T1000 (cell line): ENCODE results near the gene PHETA2.
"Not testable (repeated sequence)": the region's sequence is repeated elsewhere in the genome, so short reads cannot be mapped to it uniquely, and the experiment has no call there.

ENCODE experiments used
- DNase-seq: peaks from one replicate; lab custom pipeline; 2025; ENCODE audit warnings: mixed read lengths; lab: John Stamatoyannopoulos, UW

Gene PHETA2

DNA sequence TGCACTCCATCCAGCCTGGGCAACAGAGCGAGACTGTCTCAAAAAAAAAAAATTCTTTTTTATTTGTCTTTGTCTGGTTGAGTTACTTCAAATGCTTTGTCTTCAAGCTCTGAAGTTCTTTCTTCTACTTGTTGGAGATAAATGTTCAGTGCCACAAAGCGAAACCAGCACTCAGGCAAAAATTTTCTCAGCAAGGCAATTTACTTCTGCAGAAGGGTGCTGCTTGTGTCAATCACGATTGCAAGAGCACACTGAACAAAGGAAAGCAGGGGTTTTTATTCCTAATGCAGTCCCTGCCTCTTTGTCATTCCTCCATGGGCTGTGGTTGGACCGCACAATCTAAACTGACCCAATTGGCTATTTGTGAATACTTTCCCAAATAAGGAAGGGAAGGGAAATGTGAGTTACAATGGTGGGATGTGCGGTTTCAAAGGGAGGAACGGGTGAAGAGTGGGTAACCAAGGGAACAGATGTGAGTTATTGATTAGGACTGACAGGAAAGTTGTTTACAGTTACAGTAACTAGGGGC lies 30.3 kb downstream of the PHETA2 start:
- not testable (repeated sequence) for DNase-seq

DNA sequence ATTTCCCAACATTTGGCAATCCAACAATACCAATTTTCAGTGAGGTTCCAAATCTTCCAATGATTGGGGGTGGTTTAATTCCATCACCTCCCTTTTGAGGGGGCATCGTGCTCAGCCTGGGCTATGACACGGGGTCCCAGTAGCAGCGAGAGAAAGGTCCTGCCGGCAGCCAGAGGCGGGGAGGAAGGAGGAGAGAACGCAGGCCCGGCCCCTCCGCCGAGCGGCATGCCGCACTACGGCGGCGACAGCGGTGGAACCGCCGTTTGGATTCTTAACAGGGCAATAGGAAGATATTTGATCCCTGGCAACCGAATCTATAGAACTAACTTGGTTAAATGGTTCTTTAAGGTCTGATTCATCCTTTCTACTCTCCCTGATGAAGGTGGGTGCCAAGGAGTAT lies 34.8 kb downstream of the PHETA2 start:
- no peak for DNase-seq

DNA sequence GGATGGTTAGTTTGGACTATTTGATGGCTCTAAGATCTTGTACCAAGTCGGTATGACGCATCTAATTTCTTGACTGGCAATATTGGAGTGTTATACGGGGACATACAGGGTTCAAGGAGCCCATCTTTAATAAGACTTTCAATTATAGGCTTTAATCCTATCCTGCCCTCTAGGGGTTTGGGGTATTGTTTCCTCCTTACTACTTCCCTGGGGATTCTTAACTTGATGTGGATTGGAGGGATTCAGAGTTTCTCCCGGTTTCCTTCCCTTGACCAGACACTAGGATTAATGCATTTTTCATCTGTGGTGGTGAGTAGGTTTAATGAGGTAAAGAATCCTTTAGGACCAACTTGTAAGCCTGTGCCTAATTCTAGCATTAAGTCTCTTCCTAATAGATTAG lies 37.8 kb downstream of the PHETA2 start:
- no peak for DNase-seq

DNA sequence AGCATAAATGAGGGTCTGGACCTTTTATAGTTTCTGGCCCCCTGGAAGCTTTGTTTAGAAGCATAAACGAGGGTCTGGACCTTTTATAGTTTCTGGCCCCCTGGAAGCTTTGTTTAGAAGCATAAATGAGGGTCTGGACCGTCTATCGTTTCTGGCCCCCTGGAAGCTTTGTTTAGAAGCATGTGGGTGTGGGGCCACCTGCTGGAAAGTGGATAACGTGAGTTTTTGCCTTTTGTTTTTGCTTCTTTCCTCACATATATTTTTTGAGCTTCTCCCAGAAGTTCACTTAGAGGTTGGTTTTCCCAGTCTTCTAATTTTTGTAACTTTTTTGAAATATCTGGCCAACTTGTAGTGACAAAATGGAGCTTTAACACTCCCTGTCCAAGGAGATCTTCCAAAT lies 38.7 kb downstream of the PHETA2 start:
- DNase-seq = not testable (repeated sequence)

DNA sequence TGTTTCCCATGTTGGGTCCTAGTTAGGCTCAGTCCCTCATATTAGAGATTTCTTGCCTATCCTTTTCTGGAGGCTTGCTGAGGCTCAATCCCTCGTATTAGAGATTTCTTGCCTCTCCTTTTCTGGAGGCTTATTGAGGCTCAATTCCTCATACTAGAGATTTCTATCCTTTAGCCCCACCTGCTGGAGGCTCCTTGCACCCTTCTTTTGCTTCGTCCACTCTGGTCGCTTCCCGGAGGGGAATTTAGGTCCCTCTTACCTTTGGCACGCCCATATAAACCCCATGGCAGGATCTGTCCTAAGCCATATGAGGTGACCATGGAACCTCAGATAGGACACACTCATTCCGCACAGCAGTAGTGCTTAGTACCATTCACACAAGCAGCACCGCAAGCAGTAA lies 40.7 kb downstream of the PHETA2 start:
- DNase-seq = no peak

DNA sequence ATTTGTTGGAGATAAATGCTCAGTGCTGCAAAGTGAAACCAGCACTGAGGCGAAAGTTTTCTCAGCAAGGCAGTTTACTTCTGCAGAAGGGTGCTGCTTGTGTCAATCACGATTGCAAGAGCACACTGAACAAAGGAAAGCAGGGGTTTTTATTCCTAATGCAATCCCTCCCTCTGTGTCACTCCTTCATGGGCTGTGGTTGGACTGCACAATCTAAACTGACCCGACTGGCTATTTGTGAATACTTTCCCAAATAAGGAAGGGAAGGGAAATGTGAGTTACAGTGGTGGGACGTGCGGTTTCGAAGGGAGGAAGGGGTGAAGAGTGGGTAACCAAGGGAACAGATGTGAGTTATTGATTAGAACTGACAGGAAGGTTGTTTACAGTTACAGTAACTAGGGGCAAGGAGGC lies 41.4 kb downstream of the PHETA2 start:
- DNase-seq = not testable (repeated sequence)

DNA sequence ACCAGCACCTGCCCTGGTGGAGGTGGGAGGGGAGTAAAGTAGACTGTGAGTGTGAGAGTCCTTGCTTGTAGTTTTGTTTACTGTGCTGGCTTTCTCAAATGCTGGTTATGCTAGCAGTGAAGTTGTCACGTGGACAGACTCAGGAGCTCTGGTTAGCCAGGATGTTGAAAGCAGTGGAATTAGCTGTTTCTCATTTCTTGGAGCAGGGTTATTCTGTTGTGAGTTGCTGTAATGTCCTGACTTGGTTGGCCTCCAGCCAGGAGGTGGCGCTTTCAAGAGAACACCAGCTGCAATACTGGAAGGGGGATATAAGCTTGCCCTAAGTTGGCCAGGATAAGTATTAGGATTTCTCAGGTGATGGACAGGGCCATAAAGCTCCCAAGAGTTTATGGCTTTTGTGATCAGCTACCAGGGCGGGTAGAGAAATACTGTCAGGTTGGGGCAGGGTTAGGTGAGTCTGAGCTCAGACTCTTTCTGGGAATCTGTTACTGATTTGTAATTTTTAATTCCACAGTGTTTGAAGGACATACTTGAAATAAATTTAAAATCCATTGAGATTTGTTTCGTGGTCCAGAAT lies 42.9 kb downstream of the PHETA2 start:
- no peak for DNase-seq

DNA sequence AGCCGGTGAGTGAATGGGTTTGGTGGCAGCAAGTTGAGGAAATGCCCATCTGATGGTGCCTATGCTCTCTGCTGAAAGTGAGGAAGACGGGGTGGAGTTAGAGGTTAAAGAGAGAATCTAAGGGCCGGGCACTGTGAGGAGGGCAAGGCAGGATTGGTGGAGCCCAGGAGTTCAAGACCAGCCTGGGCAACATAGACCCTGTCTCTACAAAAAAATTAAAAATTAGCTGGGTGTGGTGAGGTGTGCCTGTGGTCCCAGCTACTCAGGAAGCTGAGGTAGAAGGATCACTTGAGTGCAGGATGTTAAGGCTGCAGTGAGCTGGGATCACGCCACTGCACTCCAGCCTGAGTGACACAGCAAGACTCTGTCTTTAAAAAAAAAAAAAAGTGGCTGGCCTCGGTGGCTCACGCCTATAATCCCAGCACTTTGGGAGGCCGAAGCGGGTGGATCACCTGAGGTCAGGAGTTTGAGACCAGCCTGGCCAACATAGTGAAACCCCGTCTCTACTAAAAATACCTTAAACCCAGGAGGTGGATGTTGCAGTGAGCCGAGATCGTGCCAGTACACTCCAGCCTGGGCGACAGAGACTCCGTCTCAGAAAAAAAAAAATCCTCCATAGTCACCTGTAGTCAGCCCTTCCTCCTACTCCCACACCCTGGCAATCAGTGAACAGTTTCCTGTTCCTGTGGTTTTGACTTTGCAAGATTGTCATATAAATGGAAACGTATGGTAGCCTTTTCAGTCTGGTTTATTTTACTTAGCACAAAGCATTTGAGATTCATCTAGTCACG lies 46.4 kb downstream of the PHETA2 start:
- DNase-seq = not testable (repeated sequence)

DNA sequence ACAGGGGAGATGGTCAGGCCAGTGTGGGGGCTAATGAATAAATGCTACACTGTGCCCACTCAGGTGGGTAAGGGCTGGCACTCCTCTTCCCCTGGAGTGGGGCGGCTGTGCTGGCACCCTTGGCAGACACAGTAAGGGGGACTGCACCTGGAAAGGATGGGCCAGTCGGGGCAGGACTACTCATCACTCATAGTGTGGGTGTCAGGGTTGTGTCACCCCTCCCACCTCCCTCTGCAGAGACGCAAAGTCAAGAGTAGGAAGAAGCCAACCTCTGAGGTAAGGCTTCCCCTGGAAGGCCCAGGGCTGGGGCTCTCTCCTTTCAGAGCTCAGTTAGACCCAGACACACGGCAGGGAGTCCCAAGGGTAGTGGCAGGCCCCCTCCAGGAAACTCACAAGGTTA lies 49.5 kb downstream of the PHETA2 start:
- not testable (repeated sequence) for DNase-seq

DNA sequence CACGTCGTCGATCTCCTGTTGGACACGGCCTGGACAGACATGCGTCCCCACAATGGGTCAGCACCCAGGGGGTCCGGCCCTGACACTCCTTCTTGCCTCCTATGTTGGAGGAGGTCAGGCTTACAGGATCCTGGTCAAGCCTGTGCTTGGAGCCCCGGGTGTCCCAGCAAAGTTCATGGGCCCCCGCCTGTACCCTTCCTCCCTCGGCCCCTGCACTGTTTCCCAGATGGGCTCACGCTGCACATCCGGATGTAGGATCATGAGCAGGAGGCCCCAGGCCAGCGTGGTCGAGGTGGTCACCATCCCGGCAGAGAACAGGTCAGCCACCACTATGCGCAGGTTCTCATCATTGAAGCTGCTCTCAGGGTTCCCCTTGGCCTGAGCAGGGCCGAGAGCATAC lies 53.6 kb downstream of the PHETA2 start:
- no peak for DNase-seq

DNA sequence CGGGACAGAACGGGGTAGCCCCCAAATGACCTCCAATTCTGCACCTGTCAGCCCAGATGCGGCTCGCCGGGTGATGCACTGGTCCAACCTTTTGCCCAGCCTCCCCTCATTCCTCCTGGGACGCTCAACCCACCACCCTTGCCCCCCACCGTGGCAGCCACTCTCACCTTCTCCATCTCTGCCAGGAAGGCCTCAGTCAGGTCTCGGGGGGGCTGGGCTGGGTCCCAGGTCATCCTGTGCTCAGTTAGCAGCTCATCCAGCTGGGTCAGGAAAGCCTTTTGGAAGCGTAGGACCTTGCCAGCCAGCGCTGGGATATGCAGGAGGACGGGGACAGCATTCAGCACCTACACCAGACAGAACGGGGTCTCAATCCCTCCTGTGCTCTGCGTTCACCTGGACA lies 54.0 kb downstream of the PHETA2 start:
- DNase-seq = not testable (repeated sequence)
